Measurements from ENCODE around the gene IGF2BP3. TPM values are rescaled to one million over a fixed set of nuclear protein-coding genes. Genes with fewer than 3 reads are reported as not detected.
"Not testable (repeated sequence)": the region's sequence is repeated elsewhere in the genome, so short reads cannot be mapped to it uniquely, and the experiment has no call there.

Gene IGF2BP3
- total RNA-seq: 1 to 10 TPM in 2 of 3 donors, not detected in 1; 1.4 to 2.9 TPM
- 16.7 TPM for total RNA-seq (2013)

DNA sequence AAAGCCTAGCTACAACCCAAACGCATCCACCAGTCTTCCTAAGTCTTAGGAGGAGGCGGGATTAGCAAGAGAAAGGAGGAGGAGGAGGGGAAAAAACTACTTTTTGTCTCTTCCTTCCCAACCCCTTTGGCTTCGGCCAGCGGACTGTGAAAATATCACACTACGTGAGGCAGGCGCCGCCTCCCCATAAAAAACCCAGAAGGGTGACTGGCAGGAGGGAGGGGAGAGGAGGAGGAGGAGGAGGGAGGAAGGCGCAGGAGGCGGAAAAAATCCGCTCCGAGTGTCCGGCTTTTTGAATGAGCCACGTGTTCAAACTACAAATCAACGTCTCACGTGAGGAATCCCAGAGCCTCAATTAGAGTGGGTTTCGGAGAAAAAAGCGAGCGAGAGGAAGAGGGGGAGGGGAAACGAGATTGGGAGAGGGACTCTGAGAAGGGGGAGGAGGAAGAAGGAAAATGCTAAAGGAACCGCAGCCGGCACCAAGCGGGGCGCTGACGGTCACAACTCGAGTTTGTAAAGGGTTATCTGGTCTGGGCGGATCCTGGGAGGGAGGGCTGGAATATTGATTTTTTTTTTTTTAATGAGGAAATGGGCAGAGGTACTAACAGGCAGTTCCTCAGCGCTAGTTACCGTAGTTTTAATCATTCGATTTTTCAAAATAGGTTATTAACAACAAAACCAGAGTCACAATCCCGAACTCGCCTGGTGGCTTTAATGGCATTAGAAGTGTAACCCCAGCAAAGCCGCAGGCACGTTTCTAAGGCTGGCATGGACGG lies at the start of gene IGF2BP3:
TSS of gene IGF2BP3 (minus strand) at position 162 of the 776 bp plus-strand sequence. CDS start 381 bp downstream, outside the sequence.
- Mint-ChIP-seq H3K27me3 (ENCODE audit: low read depth in 2 of 2) (peaks cover 58 to 75% of the 10 kb centered on the region in 2 donors), H3K36me3 (no peaks in the 10 kb centered on the region), H3K9me3 (no peaks in the 10 kb centered on the region), H3K4me1 (peaks cover 37 to 50% of the 10 kb centered on the region in 2 donors), H3K4me3 (peak within 1 kb of the TSS; percentile 86), H3K27ac (peak within 1 kb of the TSS; percentile 20 to 56)
- Histone ChIP-seq H3K36me3 (ENCODE audit: control insufficient read depth, insufficient read depth, low read length) (no peaks in the 10 kb centered on the region), H3K4me1 (ENCODE audit: control insufficient read depth, insufficient read depth, low read length) (peaks cover 56% of the 10 kb centered on the region), H3K4me3 (ENCODE audit: low read length) (no peak within 1 kb of the TSS), H3K27ac (ENCODE audit: low read length) (no peak within 1 kb of the TSS), H3K9me3 (ENCODE audit: control insufficient read depth, insufficient read depth, low read length) (peaks cover 13% of the 10 kb centered on the region), H3K27me3 (ENCODE audit: control insufficient read depth, insufficient read depth, low read length) (peaks cover 82% of the 10 kb centered on the region)
- intact Hi-C loops (cut with micrococcal nuclease): no loop called here
- TF ChIP-seq, protein P1, sequence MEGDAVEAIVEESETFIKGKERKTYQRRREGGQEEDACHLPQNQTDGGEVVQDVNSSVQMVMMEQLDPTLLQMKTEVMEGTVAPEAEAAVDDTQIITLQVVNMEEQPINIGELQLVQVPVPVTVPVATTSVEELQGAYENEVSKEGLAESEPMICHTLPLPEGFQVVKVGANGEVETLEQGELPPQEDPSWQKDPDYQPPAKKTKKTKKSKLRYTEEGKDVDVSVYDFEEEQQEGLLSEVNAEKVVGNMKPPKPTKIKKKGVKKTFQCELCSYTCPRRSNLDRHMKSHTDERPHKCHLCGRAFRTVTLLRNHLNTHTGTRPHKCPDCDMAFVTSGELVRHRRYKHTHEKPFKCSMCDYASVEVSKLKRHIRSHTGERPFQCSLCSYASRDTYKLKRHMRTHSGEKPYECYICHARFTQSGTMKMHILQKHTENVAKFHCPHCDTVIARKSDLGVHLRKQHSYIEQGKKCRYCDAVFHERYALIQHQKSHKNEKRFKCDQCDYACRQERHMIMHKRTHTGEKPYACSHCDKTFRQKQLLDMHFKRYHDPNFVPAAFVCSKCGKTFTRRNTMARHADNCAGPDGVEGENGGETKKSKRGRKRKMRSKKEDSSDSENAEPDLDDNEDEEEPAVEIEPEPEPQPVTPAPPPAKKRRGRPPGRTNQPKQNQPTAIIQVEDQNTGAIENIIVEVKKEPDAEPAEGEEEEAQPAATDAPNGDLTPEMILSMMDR (IDR thresholded peaks at IDR 0.05): no peak
- ATAC-seq: no peak
- DNase-seq: peak in 1 of 2 donors; percentile 56
- under 1% methylated on average over 32 of the region's 34 CpGs for WGBS (ENCODE audit: insufficient coverage)

DNA sequence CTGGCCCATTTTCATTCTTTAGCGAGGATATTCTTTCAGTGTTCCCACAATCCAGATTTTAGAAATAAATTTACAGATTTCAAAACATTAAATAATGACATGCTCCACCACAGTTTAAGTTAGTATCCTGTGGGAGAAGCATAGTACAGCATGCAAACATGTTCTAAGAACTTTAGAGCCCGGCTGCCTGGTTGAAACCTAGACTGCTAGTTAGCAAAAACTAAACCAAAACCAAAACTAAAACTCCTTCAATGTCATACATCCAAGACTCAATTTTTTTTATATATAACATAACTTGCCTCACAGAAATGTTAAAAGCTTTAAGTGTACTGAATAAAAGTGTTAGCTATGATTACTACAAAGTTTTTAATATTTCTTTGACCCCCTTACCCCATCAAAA lies 44.5 kb upstream of the IGF2BP3 start:
- Histone ChIP-seq H3K36me3 (ENCODE audit: control insufficient read depth, insufficient read depth, low read length) (peaks cover 77% of the 10 kb centered on the region), H3K27ac (ENCODE audit: low read length) (no peak overlapping the region), H3K27me3 (ENCODE audit: control insufficient read depth, insufficient read depth, low read length) (no peaks in the 10 kb centered on the region), H3K9me3 (ENCODE audit: control insufficient read depth, insufficient read depth, low read length) (no peaks in the 10 kb centered on the region), H3K4me3 (ENCODE audit: low read length) (no peak overlapping the region), H3K4me1 (ENCODE audit: control insufficient read depth, insufficient read depth, low read length) (no peaks in the 10 kb centered on the region)
- ATAC-seq: peak in 2 of 3 donors; percentile 32 to 42
- H3K4me3 Mint-ChIP-seq: no peak overlapping the region
- no peaks in the 10 kb centered on the region for H3K27me3 Mint-ChIP-seq (ENCODE audit: low read depth in 2 of 2)
- TF ChIP-seq, protein P1 (IDR thresholded peaks at IDR 0.05): no peak
- DNase-seq: no peak
- 77% methylated on average over 2 of the region's 2 CpGs for WGBS (ENCODE audit: insufficient coverage)
- peak overlapping the region; percentile 10 to 80 for H3K27ac Mint-ChIP-seq
- H3K4me1 Mint-ChIP-seq: peaks cover 5 to 21% of the 10 kb centered on the region in 2 donors
- intact Hi-C loops (cut with micrococcal nuclease): no loop called here
- peaks cover 0 to 3% of the 10 kb centered on the region in 2 donors for H3K9me3 Mint-ChIP-seq
- H3K36me3 Mint-ChIP-seq: peaks cover 28% of the 10 kb centered on the region

- intact Hi-C loops (cut with micrococcal nuclease); H3K9me3 ChIP-seq (ENCODE audit: control insufficient read depth, insufficient read depth, low read length); DNase-seq; H3K27me3 ChIP-seq (ENCODE audit: control insufficient read depth, insufficient read depth, low read length); ATAC-seq; H3K27me3 Mint-ChIP-seq (ENCODE audit: low read depth in 2 of 2); H3K4me1 ChIP-seq (ENCODE audit: control insufficient read depth, insufficient read depth, low read length); H3K27ac ChIP-seq (ENCODE audit: low read length); H3K9me3 Mint-ChIP-seq; H3K4me3 Mint-ChIP-seq; H3K4me3 ChIP-seq (ENCODE audit: low read length): not testable (repeated sequence)
- H3K27ac Mint-ChIP-seq: peak overlapping the region in 1 of 2 donors; percentile 15
- peaks cover 11 to 23% of the 10 kb centered on the region in 2 donors for H3K4me1 Mint-ChIP-seq
- peaks cover 35% of the 10 kb centered on the region for H3K36me3 Mint-ChIP-seq
- WGBS (ENCODE audit: insufficient coverage): 98% methylated on average over 6 of the region's 6 CpGs
- H3K36me3 ChIP-seq (ENCODE audit: control insufficient read depth, insufficient read depth, low read length): peaks cover 73% of the 10 kb centered on the region
Measured at GRCh38 chr7:23513746-23514145, 43.5 kb upstream of the IGF2BP3 start.

DNA sequence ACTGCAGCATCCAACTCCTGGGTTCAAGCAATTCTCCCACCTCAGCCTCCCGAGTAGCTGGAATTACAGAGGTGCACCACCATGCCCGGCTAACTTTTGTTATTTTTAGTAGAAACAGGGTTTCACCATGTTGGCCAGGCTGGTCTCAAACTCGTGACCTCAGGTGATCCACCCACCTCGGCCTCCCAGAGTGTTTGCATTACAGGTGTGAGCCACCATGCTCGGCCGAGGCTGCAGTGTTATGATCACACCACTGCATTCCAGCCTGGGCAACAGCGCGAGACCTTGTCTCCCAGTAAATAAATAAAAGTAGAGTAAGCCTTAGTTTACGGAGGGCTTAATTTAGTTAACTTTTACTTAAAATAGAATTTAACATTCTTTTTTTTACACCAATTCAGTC lies 23.7 kb upstream of the IGF2BP3 start:
- Mint-ChIP-seq H3K9me3 (no peaks in the 10 kb centered on the region), H3K27me3 (ENCODE audit: low read depth in 2 of 2) (no peaks in the 10 kb centered on the region), H3K36me3 (no peaks in the 10 kb centered on the region), H3K27ac (no peak overlapping the region), H3K4me3 (no peak overlapping the region), H3K4me1 (peaks cover 0 to 6% of the 10 kb centered on the region in 2 donors)
- DNase-seq (no peak), ATAC-seq (no peak)
- 95% methylated on average over 8 of the region's 9 CpGs for WGBS (ENCODE audit: insufficient coverage)
- TF ChIP-seq, protein P1 (IDR thresholded peaks at IDR 0.05): no peak
- Histone ChIP-seq H3K9me3 (ENCODE audit: control insufficient read depth, insufficient read depth, low read length) (no peaks in the 10 kb centered on the region), H3K4me1 (ENCODE audit: control insufficient read depth, insufficient read depth, low read length) (peaks cover 14% of the 10 kb centered on the region), H3K36me3 (ENCODE audit: control insufficient read depth, insufficient read depth, low read length) (no peaks in the 10 kb centered on the region), H3K27me3 (ENCODE audit: control insufficient read depth, insufficient read depth, low read length) (no peaks in the 10 kb centered on the region), H3K4me3 (ENCODE audit: low read length) (no peak overlapping the region), H3K27ac (ENCODE audit: low read length) (no peak overlapping the region)
- intact Hi-C loops (cut with micrococcal nuclease): no loop called here
